Stimulated activated CD4-positive, alpha-beta T cell treated with anti-CD3 and anti-CD28 coated beads, Interleukin-2, amount 100 ng/mL, for 48 hours (primary cell): ENCODE data around the gene CALR3.
"Not testable (repeated sequence)": the region's sequence is repeated elsewhere in the genome, so short reads cannot be mapped to it uniquely, and the experiment has no call there.

Source experiments
- DNase-seq, 2 donors: peaks; one replicate each; pipeline ENCODE4 v3.0.0-alpha.2; 2020

The CALR3 gene, protein sequence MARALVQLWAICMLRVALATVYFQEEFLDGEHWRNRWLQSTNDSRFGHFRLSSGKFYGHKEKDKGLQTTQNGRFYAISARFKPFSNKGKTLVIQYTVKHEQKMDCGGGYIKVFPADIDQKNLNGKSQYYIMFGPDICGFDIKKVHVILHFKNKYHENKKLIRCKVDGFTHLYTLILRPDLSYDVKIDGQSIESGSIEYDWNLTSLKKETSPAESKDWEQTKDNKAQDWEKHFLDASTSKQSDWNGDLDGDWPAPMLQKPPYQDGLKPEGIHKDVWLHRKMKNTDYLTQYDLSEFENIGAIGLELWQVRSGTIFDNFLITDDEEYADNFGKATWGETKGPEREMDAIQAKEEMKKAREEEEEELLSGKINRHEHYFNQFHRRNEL

DNA sequence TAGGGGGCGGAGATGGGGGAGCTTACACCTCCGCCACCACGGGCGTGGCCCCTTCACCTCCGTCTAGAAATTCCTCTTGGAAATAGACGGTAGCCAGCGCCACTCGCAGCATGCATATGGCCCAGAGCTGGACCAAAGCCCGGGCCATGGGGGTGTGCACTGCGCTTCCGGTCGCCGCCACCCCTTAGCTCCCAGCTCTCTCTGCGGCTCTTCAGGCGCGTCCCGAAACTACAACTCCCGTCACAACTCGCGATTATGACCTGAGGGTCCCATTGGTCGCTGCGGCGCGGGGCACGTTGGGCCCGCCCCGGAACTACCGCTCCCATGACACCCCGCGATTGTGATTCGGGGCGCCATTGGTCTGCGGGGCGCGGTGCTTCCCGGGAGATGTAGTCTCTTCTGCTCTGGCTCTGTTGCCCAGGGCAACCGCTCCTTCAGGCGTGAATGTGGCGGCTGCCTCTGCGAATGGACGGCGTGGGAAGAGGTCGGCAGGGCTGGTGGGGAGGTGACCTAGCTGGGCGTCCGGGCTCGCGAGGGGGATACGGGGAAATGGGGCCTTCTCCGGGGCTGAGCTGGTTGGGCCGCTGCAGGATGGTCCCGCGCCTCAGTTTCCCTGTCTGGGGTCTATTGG lies at the start of gene CALR3, which contains the start of gene C19orf44:
Gene CALR3 (minus strand): TSS at position 186 of the 631 bp plus-strand sequence. CDS start 38 bp downstream, at position 148.
Gene C19orf44 (plus strand): TSS at position 413 of the 631 bp plus-strand sequence. CDS start 4,399 bp downstream, outside the sequence.
- DNase-seq, result peak; percentile 93 to 94

DNA sequence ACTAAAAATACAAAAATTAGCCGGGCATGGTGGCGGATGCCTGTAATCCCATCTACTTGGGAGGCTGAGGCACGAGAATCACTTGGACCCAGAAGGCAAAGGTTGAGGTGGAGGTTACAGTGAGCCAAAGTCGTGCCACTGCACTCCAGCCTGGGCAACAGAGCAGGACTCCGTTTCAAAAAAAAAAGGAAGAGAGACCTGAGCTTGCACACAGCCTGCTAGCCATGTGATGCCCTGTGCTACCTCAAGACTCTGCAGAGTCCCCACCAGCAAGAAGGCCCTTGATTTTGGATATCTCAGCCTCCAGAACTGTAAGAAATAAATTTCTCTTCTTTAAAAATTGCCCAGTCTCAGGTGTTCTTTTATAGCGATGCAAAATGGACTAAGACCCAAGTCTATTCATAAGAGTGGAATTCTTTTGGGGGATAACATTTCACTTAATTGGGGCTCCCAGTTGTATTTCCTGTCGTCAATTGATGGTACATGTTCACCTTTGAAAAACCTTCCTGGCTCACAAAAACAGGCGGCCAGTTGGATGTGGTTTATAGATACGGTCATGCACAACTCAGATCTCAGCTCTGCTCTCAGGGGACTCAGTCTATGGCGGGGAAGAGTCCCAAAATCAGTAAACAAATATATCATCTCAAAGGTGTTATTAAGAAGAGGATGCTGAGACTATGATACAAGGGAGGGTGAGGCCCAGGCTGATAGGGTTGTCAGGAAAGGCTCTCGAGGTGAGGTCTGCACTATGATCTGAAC lies 48.7 kb upstream of the CALR3 start:
- DNase-seq, result no peak

DNA sequence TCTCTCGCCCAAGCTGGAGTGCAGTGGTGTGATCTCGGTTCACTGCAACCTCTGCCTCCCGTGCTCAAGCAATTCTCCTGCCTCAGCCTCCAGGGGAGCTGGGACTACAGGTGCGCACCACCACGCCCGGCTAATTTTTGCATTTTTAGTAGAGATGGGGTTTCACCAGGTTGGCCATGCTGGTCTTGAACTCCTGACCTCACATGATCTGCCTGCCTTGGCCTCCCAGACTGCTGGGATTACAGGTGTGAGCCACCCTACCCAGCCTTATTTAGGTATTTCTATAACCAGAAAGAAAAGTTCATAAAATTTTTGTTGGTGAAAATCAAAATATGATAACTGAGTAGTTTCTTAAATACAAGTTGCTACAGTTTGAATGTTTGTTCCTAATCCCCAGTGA lies 47.8 kb upstream of the CALR3 start:
- not testable (repeated sequence) for DNase-seq

DNA sequence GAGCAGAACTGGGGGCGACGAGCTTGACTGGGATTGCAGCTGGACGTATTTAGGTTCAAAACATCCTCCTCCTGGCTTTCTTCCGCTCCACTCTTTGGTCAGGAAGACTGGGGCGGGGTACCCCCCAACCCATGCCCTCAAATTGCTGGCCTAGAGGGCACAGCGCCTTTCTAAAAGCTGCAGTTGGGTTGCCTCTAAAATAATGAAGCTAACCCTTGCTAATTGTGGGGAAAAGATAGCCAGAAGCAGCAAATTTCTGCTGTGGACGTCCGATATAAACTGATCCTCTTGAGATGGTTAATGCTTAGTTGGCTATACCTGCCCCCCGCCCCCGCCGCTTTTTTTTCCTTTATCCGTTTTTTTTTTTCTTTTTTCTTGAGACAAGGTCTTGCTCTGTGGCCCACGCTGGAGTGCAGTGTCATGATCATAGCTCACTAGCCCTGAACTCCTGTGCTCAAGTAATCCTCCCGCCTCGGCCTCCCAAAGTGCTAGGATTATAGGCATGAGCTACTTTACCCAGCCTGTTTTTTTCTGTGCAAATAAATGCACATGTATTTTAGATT lies 47.0 kb upstream of the CALR3 start:
- no peak for DNase-seq

DNA sequence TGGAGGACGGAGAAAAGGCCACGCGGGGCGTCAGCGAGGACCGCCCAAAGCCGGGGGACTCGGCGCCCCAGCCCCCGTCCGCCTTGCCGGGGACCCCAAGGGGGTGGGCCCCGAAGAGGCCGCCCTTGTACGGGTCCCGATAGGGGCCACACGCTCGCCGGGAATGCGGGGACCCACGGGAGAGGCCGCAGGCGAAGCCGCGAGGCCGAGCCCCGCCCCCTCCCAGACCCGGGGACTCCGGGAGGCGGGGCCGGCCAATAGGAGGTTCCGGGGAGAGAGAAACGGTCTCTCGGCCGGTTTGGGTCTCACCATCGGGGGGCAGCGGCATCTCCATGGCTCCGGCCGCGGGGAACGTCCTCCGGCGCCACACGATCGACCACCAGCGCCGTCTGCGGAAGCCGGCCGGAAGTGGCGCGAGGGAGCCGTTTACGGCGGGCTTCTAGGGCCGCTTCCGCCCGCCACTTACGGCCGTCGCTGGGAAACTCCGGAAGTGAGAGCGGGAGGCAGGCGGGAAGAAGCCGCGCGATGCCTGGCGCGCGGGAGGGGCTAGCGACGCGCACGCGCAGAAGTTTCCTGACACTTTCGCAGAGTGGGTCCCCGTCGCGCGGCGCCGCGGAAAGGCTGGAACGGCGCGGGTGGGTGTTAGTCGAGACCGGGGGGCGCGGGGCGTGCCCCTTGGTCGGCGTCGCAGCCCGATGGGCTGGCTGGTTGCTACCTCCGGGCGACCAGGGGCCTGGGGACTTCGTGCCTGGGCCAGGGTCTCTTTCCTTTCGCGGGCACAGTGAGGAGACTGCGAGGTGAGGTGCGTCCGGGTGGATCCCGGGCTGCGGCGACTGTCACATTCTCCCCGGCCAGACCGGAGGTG lies 46.3 kb upstream of the CALR3 start, which contains the start of gene CHERP:
Gene CHERP (minus strand): TSS at position 393 of the 865 bp plus-strand sequence. CDS start 59 bp downstream, at position 334.
- peak; percentile 89 to 93 for DNase-seq

DNA sequence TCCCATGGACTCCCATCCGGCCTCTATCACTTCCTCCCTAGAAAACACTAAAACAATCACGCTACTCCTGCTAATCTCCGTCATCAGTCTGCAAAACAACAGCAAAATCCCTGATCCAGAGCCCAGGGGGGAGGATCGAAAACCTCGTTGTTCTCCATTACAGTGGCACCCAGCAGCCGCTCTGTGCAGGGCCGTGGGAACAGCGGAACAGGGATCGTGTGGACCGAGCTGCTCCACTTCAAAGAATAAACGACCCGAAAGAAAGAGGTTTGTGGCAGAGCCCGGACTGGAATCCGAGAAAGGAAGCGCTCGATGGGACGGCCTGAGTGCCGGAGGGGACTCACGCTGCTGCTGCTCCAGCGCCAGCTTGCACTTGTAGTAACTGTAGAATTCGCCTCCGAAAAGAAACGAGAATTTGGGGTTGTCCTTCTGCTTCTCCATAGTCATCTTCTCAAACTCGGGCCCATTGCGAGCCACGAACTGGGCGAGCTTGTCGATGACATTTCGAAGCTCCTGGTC lies 45.6 kb upstream of the CALR3 start:
- no peak for DNase-seq

DNA sequence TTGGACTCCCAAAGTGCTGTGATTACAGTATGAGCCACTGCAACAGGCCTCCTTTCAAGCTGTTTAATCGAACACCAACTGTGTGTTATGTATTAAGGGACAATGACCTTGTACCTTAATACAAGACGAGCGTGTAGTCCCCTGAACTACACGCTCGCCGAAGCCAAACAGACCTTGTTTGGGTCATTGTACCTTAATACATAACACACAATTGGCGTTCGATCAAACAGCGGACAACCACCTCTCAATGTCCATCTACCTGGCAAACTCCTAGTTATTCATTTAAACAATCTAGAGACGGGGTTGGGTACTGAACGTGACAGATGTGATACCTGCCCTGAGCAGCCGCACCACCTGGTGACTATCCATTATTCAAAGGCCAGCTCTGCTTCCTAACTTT lies 45.0 kb upstream of the CALR3 start:
- DNase-seq, result no peak

DNA sequence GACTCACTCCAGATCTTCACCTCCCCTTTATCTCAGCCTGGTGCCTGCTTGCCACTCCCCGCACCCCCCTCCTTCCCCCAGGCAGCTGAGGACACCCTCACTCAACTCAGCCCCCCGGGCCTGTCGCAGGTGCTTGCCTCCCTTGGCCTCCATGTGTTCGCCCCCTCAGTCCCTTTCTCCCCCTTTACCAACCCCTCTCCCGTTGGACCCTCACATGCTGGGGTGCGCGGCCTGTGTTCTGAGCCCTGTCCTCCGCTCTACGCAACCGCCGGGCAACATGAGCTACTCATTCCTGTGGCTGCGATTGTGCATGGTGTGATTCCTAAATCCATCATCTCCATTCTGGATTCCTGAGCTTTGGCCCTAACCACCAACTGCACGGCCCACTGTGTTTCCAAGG lies 41.1 kb upstream of the CALR3 start:
- no peak for DNase-seq

DNA sequence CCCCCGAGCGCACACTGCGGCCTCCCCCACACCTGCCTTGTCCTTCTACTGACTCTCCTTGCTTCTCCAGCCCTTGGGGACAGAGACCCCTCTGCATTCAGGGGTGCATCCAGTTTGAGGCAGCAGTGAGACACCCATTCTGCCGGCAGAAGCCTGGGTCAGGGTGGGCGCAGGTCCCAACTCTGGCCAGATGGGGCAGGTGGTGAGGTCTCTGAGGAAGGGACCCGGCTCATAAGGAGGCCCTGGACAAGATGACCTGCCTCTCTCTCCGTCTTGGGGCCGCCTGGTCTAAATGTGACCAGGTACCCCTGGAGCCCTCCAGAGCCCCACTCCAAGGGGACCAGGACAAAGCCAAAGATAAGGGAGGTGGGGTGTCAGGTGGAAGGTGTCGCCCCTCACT lies 40.2 kb upstream of the CALR3 start:
- no peak for DNase-seq

DNA sequence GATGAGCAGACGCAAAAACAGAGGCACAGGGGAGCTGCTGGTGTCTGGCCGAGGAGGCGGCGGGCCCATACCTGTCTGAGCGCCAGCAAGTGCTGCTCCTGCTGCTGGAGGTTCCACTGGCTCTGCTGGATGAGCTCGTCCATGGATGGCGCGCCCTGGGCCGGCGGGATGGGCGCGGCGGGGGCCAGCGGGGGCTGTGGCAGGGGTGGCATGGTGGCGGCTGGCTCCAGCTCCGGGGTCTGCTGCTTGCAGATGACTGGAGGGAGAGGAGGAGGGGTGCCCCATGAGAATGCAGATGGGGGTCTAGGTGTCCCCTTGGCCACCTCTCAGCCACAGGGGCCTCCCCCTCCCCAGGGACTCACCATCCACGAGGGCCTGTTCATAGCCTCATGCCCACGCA lies 39.4 kb upstream of the CALR3 start:
- no peak for DNase-seq

DNA sequence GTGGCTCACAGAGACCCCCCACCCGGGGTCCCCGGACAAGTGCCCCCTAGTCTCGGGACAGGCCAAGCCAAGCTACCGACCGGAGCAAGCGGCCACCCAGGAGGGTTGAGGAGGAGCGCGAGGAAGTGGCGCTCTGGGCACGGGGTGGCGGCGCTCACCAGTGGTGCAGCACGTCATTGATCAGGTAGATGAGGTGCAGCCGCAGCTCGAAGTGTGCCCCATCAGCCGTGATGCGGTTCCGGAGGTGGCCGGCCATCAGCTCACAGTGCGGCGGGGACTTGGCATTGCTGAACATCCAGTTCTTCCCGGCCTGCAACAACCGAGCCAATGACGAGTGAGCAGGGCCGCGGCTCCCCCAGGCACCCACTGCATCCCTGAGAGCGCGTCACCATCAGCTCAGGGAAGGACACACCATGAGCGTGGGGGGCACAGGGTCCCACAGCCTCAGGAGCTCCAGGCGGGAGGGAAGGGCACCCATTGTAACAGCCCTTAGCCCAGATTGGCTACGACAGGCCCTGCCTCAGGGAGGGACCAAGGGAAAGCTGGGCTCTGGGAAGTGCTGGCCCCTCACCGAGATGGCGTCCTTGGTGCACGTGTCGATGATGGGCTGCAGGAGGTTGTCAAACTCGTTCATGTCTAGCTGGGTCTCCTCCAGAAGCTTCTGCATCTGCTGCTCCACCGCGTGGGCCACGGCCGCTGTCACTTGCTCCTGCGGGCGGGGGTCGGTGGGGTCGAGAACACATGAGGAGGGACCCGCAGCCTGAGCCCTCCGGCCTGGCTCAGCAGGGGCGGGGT lies 36.7 kb upstream of the CALR3 start:
- DNase-seq, result no peak

DNA sequence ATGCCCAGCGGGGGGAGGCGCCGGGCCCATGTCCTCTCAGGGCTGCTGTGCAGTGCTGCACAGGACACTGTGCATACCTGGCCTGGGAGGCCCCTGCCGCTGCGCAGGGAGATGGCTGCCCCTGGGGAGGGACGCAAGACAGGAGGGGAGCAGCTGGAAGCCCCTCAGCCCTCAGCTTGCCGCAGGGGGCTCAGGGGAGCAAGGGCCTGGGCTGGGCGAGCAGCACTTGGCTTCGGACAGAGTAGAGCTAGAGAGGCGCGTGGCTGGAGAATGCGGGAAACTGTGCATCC lies 35.4 kb upstream of the CALR3 start:
- no peak for DNase-seq

DNA sequence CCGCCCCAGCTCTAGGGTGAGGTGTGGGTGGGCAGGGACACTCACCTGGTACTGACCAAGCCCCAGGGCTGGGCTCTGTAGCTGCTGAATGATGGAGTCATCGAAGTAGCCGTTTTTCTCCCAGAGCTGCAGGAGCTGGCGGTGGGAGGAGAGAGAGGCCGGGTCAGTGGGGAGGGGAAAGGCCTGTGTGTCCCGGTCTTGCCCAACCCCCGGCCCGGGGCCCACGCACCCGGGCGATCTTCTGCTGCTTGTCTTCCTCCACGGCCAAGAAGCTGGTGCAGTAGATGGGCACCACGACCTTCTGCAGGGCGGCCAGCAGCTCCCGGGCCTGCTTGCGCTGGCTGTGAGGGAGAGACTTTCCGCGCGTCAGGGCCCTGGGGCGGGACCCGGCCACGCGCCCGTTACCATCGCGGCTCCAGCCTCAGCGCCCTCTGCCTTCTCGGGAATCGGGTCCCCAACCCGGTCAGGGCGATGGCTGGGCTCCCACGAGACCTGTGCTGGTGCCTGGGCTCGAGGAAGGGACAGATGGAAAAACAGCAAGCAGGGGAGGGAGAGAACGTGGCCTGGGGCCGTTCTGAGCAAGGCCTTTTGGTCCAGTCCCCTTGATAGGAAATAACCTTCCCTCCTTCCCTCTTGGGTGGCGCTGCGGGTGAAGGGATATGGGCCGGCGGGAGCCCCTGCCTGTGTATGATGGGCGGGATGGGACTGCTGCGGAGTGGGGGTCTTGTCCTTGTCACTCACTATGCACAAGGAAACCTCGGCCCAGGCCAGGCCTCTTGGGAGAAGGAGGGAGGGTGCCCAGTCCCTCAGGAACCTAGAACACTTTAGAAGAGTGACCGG lies 34.8 kb upstream of the CALR3 start:
- DNase-seq, result no peak

DNA sequence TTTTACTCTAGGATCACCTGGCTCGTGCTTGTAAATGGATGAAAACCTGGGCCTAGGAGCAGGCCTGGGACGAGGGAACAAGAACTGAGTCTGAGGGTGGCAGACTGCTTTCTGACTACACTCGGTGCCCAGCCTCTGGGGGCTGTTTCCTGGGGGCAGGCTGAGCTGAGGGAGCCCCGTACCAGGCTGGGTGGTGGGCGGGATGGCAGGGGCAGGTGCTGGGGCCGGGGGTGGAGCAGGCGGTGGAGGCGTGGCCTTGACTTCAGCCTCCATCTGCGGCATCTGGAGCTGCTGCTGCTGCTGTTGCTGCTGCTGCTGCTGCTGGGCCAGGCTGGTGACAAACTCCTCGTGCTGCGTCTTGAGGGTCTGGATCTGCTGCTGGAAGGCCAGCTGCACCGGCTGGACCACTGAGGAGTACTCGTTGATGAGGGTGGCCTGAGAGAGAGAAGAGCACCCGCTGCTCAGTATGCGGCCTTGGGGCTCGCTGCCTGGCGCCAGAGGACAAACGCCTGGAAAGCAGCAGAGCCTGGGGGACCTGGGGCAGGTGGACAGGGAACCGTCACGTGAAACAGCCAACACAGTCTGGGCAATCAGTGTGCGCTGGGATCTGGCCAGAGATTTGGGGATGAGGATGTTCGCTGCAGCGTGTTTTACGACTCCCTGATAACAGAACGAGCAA lies 33.6 kb upstream of the CALR3 start:
- no peak for DNase-seq

DNA sequence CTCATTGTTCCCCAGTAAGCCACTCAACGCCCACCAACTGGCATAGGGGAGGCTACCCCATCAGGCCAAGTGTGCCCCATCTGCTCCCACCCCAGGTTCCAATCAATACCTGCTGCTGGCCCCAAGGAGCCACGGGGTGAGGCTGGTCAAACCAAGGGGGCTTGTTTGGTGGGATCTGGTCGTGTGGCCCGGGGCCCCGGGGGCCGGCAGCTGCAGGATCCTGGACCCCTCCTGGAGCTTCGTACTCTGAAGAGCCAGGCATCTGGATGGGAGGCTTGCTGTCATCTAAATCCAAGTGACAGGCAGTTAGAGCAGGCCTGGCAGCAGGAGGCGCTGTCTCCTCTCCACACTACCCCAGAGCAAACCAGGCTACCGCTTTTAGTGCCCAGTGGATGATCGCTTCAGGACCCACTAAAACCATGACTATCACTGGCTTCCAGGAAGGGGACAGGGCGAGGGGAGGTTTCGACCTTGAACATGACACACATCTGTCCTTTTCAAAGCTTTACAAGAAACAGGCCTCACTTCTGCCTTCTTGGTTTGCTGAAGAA lies 32.1 kb upstream of the CALR3 start:
- peak; percentile 33 to 45 for DNase-seq

DNA sequence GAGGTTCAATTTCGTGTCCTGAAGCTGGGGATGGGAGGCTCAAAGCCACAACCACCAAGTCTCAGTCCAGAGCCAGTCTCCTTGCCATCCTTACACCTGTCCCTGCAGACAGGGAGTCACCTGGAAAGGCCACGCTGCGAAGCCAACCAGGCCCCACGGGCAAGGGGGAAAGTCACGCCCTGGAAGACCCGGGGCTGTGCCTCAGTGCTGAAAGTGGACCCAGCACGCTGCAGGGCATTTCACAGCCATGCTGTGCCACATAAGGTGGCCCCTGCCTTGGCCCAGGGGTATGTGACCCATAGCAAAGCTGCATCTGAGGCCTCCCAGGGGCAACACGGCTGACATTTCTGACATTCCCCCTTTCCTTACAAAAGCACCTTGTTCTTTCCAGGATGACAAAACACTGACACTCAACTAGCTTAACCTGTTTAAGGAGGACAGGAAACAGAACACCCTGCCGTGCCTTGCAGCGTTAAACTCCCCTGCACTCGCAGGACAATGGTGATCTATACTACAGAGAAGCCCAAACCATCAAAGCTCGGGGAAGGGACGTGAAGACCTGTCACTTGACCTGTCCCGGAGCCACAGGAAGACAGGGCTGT lies 31.5 kb upstream of the CALR3 start:
- DNase-seq, result no peak

DNA sequence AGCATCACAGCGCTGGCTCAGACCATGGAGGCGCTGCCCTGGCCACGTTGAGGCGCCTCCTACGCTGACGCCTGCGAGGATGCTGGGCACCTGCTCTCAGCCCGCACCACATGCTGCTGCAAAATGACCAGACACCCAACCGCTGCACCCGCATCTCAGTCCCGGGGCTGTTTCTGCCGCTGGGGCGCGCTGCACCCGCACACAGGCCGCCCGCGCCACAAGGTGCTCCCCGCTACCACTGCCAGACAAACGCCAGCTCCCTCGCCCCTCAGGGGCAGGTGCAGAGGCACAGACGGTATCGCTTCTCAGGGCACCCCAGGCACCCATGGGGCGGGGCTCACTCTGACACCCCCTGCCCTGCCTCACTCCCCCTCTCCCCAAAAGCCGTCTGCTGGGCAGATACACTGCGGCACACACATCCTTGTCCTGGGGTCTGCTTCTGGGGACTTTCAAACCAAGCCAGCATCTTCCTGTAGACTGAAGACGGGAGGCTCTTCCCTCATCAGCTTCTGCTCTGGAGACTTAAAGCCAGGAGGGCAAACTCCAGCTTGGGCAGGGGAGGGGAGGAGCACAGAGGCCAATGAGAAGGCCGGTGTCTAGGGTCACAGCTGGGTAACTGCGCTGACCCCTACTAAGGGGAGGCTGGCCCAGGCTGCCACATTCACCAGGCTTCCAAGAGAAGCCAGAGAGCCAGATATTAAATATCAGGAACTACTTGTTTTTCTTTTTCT lies 29.9 kb upstream of the CALR3 start:
- DNase-seq, result no peak
